Breast epithelium (tissue), 3 donors: Measurements from ENCODE around the gene GNAI3.

ENCODE experiments used
- CTCF ChIP-seq, 3 donors: fragments of 450-650 bp; IDR thresholded peaks; one replicate each; pipeline ENCODE4 v1.5.1; 2016 to 2017; ENCODE audit warnings: antibody characterized with exemption in 3 of 3, mild to moderate bottlenecking in 3 of 3, moderate library complexity in 3 of 3
- POLR2A ChIP-seq: fragments of 450-650 bp; IDR thresholded peaks from one replicate; pipeline ENCODE4 v1.6.1; 2016; ENCODE audit warnings: antibody characterized with exemption, mild to moderate bottlenecking, moderate library complexity

GRCh38 chr1:109650609-109651008 lies 102.2 kb downstream of the GNAI3 start:
- TF ChIP-seq CTCF (IDR thresholded peaks at IDR 0.05) (no peak), POLR2A (no peak)
